Stimulated activated CD4-positive, alpha-beta T cell treated with anti-CD3 and anti-CD28 coated beads, Interleukin-1b, Interleukin-23, amount 100 ng/mL, for 24 hours (primary cell): ENCODE results near the gene MAZ.

ENCODE experiments used
- DNase-seq, 4 experiments: peaks; one replicate each; pipeline ENCODE4 v3.0.0-alpha.2; 2020; ENCODE audit warnings: low read depth in 4 of 4, low spot score in 1 of 4

MAZ gene

DNA sequence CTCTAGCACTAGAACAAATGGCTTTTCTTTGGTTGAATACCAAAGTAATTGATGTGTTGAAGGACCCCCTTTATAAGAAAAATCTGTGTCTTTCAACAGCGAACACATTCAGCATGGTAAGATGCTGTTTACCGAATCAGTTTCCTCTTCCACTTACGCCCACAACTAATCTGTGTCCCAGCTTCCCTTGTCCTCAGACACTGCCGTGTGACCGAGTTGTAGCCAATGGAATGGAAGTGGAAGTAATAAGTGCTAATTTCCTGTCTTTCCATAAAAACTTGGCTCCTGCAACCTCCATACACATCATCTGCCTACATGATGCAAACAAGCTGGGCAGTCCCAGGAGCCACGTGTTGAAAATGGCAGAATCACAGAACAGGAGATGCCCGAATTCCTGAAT, 46.3 kb downstream of the MAZ start:
- DNase-seq = no peak

DNA sequence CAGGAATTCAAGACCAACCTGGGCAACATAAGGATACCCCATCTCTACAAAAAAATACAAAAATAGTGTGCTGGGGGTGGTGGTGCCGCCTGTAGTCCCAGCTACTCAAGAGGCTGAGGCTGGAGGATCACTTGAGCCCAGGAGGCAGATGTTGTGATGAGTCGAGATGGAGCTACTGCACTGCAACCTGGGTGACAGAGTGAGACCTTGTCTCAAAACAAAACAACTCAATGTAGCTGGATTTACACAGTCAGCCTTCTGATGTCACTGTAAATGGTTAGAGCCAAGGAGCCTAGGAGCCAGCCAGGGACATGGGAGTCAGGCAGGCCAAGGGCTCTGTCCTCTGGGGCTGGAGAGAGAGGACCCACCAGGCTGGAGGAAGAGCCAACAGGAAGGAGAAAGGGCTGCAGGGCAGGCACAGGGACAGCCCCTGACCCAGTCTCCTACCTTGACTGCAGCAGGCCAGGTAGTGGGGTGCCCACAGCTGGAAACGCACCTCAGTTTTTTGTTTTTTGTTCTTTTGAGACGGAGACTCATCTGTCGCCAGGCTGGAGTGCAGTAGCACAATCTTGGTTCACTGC, 48.3 kb downstream of the MAZ start:
- DNase-seq = no peak

DNA sequence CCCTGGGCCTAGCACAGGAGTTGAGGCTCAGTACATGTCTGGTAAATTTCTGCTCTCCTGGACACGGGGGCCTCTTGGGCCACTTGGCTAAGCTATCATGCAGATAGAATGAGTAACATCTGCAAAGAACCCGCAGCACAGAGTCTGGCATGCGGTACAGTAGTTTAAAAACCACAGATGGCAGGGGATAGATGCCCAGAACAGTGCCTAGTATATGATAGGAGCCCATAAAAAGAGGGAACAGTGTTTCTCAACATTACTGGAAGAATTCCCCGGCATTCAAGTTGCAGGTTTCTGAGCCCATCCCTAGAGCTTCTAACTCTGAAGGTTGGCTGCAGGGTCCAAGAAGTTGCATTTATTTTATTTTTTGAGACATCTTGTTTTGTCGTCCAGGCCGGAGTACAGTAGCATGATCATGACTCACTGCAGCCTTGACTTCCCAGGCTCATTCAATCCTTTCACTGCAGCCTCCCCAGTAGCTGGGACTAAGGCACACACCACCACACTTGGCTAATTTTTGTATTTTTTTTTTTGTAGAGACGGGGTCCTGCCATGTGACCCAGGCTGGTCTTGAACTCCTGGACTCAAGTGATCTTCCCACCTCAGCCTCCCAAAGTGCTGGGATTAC, 50.9 kb downstream of the MAZ start:
- no peak for DNase-seq

DNA sequence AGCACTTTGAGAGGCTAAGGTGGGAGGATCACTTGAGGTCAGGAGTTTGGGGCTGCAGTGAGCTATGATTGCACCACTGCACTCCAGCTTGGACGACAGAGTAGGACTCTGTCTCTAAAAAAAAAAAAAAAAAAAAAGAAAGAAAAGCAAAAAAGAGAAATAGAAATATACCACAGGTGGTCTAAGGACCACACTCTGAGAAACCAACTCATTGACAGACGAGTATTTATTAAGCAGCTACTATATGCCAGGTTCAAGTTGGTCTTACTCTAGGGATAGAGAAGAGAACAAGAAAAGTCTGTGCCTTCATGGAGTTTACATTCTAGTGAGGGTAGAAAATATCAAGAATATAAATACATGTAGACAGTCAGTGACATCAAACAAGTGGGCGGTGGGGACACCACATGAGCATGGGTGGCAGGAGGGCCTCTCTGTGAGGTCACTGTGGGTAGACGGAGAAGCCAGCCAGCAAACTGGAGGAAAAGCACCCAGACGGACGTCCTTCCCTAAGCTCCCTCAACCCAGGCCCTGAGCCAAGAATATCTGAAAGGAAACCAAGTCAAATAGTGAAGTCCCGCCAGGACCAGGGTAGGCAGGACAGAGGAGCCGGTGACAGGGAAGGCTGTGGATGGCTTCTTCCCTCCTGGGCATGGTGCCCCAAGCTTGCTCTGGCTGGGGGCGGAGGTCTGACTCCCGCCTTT, 52.0 kb downstream of the MAZ start:
- no peak for DNase-seq

DNA sequence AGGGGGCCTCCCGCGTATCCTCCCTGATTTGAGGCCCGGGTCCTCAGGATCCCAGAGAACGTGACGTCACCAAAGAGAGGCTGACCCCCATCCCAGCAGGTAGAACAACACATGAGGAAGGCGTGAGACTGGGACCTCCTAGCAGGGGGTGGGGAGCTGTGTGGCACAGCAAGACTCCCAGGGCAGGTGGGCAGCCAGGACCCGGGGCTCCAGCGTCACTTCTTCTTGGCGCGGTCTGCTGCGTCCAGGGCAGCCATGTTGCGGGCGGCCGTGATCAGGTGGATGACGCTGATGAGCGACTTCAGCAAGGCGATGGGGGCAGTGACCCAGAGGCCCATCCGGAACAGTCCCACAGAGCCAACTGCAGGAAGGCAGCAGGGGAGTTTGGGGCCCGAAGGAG, 52.6 kb downstream of the MAZ start:
- no peak for DNase-seq

DNA sequence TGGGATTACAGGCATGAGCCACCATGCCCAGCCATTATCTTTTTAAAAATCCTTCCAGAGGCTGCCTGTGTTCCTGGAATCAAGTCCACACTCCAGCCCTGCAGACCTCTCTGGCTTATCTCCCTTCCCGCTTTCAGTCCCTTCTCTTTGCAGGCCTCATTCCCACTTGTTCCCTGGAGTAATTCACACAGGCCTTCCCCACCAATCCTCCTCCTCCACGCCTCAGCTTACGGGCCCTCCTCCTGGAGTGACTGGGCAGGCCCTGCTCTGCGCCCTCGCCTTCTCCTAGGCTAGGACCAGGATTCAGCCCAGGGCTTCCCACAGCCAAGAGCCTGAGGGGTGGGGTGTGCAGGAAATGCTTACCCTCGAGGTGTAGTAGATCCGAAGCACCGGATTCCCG, 53.9 kb downstream of the MAZ start:
- no peak for DNase-seq
